HG03066 (cell line): Measurements from ENCODE around the gene ACYP1.
A peak's percentile ranks its signal among the peaks of the same experiment; 100 is the strongest.
"Not testable (repeated sequence)": the region's sequence is repeated elsewhere in the genome, so short reads cannot be mapped to it uniquely, and the experiment has no call there.

Experiments
- ATAC-seq: cut with Tn5 transposase; IDR thresholded peaks from one replicate; pipeline ENCODE4 v1.9.1; 2021; ENCODE audit warnings: low read depth; ENCODE audit not compliant: unreplicated experiment

Gene ACYP1

GRCh38 chr14:75069121-75069810 is 5.4 kb upstream of the ACYP1 start, which contains the start of gene ZC2HC1C:
TSS of gene ZC2HC1C (plus strand) at chr14:75069641. CDS start at chr14:75070574, 933 bp downstream.
- ATAC-seq: peak; percentile 74

GRCh38 chr14:75068294-75069120 is 4.7 kb upstream of the ACYP1 start:
- no peak for ATAC-seq

- not testable (repeated sequence) for ATAC-seq
Measured at GRCh38 chr14:75067765-75068164, 3.9 kb upstream of the ACYP1 start.

GRCh38 chr14:75067212-75067611 is 3.4 kb upstream of the ACYP1 start:
- no peak for ATAC-seq

- no peak for ATAC-seq
Measured at GRCh38 chr14:75066691-75067090, 2.9 kb upstream of the ACYP1 start.

GRCh38 chr14:75064205-75064567 is 362 bp upstream of the ACYP1 start:
- ATAC-seq: peak; percentile 11

- no peak for ATAC-seq
Measured at GRCh38 chr14:75063013-75063412, 811 bp downstream of the ACYP1 start.

GRCh38 chr14:75060420-75060819 is 3.4 kb downstream of the ACYP1 start:
- no peak for ATAC-seq

- ATAC-seq: no peak
Measured at GRCh38 chr14:75059642-75060041, 4.2 kb downstream of the ACYP1 start.

GRCh38 chr14:75054421-75054820 is 9.4 kb downstream of the ACYP1 start:
- no peak for ATAC-seq

GRCh38 chr14:75053396-75054291 is 10.2 kb downstream of the ACYP1 start:
- no peak for ATAC-seq

- no peak for ATAC-seq
Measured at GRCh38 chr14:75051556-75051899, 12.3 kb downstream of the ACYP1 start.

- no peak for ATAC-seq
Measured at GRCh38 chr14:75050852-75051555, 12.8 kb downstream of the ACYP1 start, which contains the start of gene MLH3. TSS of gene MLH3 (minus strand) at chr14:75051467. CDS start at chr14:75049655, 1,812 bp downstream.

- ATAC-seq: no peak
Measured at GRCh38 chr14:75049731-75050201, 14.1 kb downstream of the ACYP1 start.

GRCh38 chr14:75049136-75049535 is 14.7 kb downstream of the ACYP1 start:
- no peak for ATAC-seq

GRCh38 chr14:75048101-75048500 is 15.7 kb downstream of the ACYP1 start:
- ATAC-seq: no peak

GRCh38 chr14:75047506-75047905 is 16.3 kb downstream of the ACYP1 start:
- no peak for ATAC-seq

- ATAC-seq: no peak
Measured at GRCh38 chr14:75046899-75047298, 16.9 kb downstream of the ACYP1 start.

- ATAC-seq: no peak
Measured at GRCh38 chr14:75046275-75046674, 17.5 kb downstream of the ACYP1 start.

- no peak for ATAC-seq
Measured at GRCh38 chr14:75044752-75045151, 19.1 kb downstream of the ACYP1 start.
